ENCODE results near the gene CASK.

CASK gene

DNA sequence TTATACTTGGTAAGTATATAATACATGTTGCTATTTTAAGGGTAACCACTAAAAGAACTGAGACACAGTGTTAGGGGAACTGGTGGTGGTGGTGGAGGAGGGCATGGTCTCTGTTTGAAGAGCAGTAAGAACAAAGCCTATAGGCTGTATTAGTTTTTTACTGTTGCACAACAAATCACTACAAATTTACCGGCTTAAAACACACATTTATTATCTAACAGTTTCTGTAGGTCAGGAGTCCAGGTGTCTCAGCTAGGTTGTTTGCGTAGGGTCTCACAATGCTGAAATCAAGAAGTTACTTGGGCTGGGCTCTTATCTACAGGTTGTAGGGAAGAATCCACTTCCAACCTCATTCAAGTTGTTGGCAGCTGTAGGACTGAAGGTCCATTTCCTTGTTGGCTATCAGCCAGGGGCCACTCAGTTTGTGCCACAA lies 52.6 kb downstream of the CASK start:
- no peak for DNase-seq (ENCODE audit: extremely low read depth, low read depth)
- no peak for TF ChIP-seq CTCF (IDR thresholded peaks at IDR 0.05; ENCODE audit: low read depth, low read length)

DNA sequence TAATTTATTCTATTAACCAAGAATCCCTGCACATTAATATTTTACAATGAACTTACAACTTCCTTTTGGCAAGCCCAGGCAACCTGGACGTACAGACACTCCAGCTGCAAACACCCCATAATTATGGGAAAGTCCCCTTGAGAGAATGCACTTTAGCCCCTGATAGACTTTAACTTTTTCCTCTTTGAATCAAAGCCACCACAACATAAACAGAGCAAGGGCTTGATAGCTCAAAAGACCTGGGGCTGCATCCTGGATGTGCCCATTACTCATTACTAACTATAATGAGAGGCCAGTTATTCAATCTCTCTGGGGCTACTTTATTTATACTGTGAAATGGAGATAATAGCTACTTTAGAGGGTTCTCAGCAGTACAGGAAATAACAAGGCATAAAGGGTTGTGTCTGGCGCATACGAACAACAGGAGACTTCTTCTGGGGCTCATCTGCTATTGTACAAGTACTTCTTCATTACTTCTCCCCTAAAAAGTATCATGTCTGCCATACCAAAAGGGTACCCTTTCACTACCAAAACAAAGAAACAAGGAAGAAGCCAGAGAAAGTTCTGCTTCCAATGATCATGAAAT lies 54.9 kb downstream of the CASK start:
- TF ChIP-seq CTCF (IDR thresholded peaks at IDR 0.05; ENCODE audit: low read depth, low read length) = no peak
- DNase-seq (ENCODE audit: extremely low read depth, low read depth) = no peak

- DNase-seq (ENCODE audit: extremely low read depth, low read depth) = no peak
- no peak; the same call in 1 of the 2 replicates for TF ChIP-seq CTCF (IDR thresholded peaks at IDR 0.05; ENCODE audit: low read depth, low read length)
Observed at GRCh38 chrX:41863343-41864203, 59.8 kb downstream of the CASK start.

- no peak for DNase-seq (ENCODE audit: extremely low read depth, low read depth)
- no peak for TF ChIP-seq CTCF (IDR thresholded peaks at IDR 0.05; ENCODE audit: low read depth, low read length)
Observed at GRCh38 chrX:41862562-41863184, 60.7 kb downstream of the CASK start.

GRCh38 chrX:41858161-41858775 lies 65.1 kb downstream of the CASK start:
- DNase-seq (ENCODE audit: extremely low read depth, low read depth) = no peak
- TF ChIP-seq CTCF (IDR thresholded peaks at IDR 0.05; ENCODE audit: low read depth, low read length) = no peak

GRCh38 chrX:41857670-41858069 lies 65.7 kb downstream of the CASK start:
- no peak for DNase-seq (ENCODE audit: extremely low read depth, low read depth)
- no peak for TF ChIP-seq CTCF (IDR thresholded peaks at IDR 0.05; ENCODE audit: low read depth, low read length)

Data from AG09319 (cell line).